GM19438 (cell line): Measurements from ENCODE around the gene MYO1D.

Experiments
- ATAC-seq: cut with Tn5 transposase; IDR thresholded peaks from one replicate; pipeline ENCODE4 v1.9.1; 2021; ENCODE audit warnings: low read depth; ENCODE audit not compliant: unreplicated experiment

The MYO1D gene

DNA sequence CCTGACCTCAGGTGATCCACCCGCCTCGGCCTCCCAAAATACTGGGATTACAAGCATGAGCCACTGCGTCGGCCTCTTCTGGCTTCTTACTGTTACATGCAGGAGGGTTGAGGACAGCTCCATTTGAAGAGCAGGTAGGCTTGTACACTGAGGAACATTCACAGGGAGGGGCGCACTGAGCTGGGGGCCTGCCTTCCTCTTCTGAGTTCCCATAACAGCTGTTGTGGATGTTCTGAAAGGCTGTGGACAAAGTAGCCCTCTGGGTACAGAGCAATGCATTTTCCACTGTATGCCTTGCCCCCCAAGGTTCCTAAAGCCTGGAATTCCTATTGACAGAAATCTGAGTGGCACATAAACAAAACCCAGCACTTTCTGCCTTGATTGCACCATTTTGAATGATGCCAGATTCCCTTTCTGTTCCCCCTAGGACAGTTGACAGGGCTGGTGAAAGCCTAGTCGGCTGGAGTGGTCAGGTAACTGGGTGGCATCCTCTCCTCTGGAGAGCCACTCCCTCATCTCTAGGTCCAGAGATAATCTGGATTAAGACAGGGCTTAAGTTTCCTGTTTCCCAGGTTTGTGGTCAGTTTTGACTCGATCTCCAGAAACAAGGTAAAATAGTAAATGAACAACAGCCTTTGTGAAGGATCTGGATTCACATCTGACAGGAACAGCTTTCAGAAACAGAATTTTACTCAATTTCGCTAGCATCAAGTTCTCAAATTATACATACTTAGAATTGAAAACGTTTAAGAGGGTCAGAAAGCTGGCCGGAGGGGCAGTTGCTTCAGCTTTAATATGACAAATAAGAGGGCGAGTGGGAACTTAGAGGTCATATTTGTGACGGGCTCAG is 391.4 kb downstream of the MYO1D start:
- no peak for ATAC-seq

DNA sequence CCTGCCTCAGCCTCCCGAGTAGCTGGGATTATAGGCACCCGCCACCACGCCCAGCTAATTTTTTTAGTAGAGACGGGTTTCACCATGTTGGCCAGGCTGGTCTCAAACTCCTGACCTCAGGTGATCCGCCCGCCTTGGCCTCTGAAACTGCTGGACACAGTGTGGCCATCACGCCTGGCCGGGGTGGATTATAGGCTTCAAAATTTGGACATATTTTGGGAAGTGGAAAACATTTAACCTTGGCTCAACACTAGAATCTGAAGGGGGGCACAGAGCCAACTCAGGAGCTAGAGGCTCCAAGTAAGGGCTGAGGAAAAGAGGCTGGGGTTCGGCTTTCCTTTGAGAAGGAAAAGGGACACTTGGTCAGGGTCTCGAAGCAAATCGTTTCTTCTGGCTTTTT is 392.3 kb downstream of the MYO1D start:
- ATAC-seq = no peak

- no peak for ATAC-seq
Measured at GRCh38 chr17:32484041-32484461, 392.9 kb downstream of the MYO1D start.

DNA sequence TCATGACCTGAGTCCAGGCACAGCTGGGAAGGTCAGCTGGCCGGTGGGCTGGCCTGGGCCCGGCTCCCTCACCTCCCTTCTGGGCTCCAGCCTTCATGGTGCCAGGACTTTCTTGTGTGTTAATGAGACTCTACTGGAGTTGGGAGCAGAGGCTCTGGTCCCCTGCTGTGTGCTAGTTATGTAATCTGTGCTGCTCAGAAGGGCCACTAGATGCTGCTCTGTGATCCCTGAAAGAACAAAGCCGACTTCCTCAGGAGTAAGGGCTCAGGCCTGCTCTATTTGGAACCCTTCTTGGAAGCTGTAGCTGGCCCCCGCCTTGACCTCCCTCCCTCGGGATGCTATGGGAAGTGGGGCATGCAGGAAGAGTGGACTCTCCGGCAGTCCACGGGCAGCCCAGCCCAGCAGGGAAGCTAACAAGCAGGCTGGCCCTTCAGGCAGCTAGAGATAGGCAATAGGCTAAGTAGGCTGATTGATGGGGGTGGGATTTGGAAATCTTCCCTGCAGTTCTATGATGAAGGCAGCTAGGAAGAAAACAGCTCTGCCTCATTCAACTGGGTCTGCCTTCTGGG is 393.4 kb downstream of the MYO1D start:
- ATAC-seq = no peak

- no peak for ATAC-seq
Measured at GRCh38 chr17:32482568-32483320, 394.2 kb downstream of the MYO1D start.

GRCh38 chr17:32481193-32481592 is 395.7 kb downstream of the MYO1D start:
- ATAC-seq = no peak

- ATAC-seq = no peak
Measured at GRCh38 chr17:32479074-32479617, 397.8 kb downstream of the MYO1D start.

DNA sequence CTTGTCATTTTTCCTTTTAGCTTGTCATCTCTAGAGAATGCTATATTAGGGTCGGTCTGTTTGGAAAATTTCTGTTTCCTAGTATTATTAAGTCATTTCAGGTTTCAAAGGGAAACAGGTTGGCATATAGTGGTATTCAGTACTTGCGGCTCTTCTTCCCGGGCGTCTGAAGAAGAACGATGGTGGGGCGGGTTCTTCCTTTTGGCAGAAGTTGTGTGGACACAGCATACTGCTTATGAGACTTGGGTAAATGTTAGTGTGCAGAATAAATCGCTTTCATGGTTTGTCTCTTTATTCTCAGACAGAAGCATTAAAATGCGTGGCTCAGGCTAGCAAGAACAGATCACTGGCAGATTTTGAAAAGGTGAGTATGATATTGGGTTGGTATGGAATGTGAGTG is 399.7 kb downstream of the MYO1D start:
- no peak for ATAC-seq

DNA sequence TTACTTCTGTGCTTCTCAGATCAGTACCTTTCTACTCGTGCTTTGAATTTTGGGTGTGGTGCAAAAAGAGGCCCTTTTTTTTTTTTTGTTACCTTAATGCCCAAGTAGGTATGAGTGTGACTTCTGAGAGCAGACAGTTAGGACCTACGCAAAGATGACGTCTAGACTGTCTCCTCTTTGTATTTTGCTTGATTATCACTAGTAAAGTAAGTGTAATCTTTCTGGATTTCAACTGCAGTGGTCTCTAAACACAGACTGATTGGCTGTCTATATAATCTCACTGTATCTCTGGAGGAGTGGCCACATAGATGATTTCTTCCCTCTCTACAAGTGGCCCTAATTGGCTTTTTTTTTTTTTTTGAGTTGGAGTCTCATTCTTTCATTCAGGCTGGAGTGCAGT is 401.7 kb downstream of the MYO1D start:
- ATAC-seq = no peak

GRCh38 chr17:32471652-32472051 is 405.3 kb downstream of the MYO1D start:
- ATAC-seq = no peak

DNA sequence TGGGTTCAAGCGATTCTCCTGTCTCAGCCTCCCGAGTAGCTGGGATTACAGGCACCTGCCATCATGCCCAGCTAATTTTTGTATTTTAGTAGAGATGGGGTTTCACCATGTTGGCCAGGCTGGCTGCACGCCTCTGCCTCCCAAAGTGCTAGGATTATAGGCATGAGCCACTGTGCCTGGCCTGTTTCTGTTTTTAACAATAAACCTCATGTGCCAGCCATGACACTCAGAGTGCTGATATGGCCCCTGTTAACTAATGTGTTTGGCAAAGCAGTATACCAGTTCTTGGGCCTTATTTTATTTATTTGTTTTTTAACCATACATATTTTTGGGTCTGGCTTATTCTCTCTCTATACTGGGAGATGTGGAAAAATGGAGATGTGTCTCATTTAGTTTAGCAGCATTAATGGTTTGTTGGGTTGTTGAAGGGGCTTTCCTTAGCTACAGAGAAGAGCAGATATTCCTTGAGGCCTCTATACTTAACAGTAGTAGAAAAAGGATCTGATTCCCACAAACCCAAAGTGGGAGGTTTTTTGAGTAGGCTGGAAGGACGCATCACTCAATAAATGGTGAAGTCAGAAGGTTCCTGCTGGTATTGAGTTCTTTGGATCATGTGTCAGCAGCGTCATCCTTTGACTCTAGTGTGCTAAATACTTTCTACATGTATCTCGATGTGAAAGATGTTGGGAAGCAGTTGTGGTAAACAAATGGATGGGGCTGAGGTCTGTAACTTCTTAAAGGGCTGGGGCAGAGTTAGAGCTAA is 406.3 kb downstream of the MYO1D start:
- no peak for ATAC-seq

DNA sequence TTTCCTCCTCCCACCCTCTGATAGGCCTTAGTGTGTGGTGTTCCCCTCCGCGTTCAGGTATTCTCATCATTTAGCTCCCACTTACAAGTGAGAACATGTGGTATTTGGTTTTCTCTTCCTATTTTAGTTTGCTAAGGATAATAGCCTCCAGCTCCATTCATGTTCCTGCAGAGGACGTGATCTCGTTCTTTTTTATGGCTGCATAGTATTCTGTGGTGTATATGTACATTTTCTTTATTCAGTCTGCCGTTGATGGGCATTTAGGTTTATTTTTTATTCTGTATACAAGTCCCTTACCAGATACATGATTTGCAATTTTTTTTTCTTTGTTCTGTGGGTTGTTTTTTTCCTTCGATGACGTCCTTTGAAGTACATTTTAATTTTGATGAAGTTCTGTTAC is 409.0 kb downstream of the MYO1D start:
- ATAC-seq = no peak

GRCh38 chr17:32464374-32464773 is 412.6 kb downstream of the MYO1D start:
- ATAC-seq = no peak

DNA sequence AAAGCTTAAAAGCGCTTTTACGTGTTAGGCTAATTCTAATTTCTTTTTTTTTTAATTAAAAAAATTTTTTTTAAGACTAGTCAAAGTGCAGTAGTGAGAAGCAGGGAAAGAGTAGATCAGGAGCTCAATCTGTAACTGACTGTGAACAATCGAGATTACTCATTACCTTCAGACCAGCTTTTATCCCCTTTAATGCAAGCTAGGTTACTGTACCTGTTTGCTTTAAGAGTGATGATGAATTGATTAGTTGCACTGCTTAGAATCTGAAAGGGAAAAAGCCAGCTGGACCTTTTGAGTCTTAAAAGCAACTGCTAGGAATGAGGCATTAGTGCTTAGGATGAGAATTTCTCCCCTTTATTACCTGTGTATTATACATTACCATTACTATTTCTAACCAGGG is 413.6 kb downstream of the MYO1D start:
- no peak for ATAC-seq

DNA sequence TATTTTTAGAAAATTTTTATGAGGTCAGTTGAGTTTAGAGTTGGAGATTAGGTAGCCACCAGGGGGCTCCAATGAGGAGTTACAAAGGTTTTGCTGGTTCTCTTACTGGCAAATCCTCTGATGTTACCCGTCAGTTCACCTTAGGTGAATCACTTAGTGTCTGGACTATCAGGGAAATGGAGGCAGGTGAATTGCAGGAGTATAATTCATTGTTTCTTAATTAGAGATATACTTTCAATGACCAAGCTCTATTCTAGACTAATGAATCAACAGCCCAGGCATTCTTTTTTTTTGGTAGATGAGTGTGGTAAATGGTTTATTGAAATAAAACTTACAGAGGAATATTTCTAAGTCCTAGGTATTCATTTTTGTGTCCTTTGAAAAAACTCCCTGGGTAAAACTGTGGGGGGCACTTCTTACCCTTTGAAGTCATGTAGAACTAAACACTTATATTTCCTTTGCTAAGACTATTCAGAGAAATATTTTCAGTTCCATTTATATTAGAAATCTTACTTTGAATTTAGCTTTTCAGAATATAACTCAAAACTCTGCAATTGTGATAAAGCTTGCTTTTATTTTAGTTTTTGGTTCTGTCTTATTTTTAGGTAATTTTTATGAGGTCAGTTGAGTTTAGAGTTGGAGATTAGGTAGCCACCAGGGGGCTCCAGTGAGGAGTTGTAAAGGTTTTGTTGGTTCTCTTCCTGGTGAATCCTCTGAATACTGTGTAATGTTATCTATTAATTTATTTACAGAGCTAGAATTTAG is 414.9 kb downstream of the MYO1D start:
- ATAC-seq = no peak

- no peak for ATAC-seq
Measured at GRCh38 chr17:32461498-32461852, 415.4 kb downstream of the MYO1D start.

GRCh38 chr17:32460054-32460453 is 416.9 kb downstream of the MYO1D start:
- ATAC-seq = no peak

GRCh38 chr17:32458371-32458770 is 418.6 kb downstream of the MYO1D start:
- no peak for ATAC-seq

- no peak for ATAC-seq
Measured at GRCh38 chr17:32453370-32453769, 423.6 kb downstream of the MYO1D start.

DNA sequence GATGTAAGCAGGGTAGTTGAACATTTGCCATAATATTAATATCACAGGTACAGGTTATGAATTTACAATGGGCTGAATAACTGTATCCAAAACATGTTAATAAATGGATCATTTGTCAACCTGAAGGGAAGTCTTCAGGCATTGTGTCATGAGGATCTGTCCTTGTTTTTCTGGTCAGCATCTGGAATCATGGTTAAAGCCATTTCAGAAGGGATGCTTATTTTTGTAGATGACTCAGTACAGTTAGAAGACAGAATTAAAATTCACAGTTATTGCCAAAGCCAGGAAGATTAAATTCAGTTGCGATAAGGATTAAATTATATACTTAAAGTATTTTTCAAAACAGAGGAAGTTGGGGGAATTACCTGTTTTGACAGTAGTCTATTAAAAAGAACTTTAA is 424.6 kb downstream of the MYO1D start:
- ATAC-seq = no peak
